D721Med (cell line): ENCODE data around the gene LTB4R2.
"Not testable (repeated sequence)": the region's sequence is repeated elsewhere in the genome, so short reads cannot be mapped to it uniquely, and the experiment has no call there.

Source experiments
- DNase-seq: peaks from one replicate; pipeline ENCODE4 v3.0.0; 2011; ENCODE audit warnings: low spot score; ENCODE audit not compliant: insufficient read length
- FAIRE-seq: peaks from 2 replicates; lab custom pipeline; 2011; peaks lifted over from hg19 to GRCh38; lab: Jason Lieb, UNC
- CTCF ChIP-seq: IDR thresholded peaks from 2 replicates; pipeline ENCODE4 v1.5.1; 2012; ENCODE audit warnings: mild to moderate bottlenecking, control low read depth; ENCODE audit not compliant: insufficient read depth; ENCODE audit errors: missing control alignments

Gene LTB4R2

DNA sequence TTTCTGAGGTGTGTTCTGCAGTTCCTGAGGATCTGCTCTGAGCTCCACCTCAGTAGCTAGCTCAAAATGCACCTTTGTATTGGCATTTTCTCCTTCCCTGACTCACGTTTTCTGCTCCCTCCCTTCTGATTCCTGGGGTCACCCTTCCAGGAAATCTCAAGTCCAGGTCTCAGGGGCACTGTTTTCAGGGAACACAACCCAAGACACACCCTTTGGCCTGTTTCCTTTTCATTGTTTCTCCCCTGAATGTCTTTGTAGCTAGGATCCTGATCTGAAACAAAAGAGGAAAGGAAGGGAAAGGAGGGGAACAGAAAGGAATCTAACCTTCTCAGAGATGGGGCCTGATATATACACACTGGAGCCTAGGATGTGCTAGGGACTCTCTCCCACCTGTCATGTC, 37.2 kb downstream of the LTB4R2 start:
- no peak for TF ChIP-seq CTCF
- FAIRE-seq (no peak), DNase-seq (no peak)

GRCh38 chr14:24348186-24348585, 38.2 kb downstream of the LTB4R2 start:
- no peak for TF ChIP-seq CTCF
- no peak for FAIRE-seq
- no peak for DNase-seq

- no peak for TF ChIP-seq CTCF
- DNase-seq (no peak), FAIRE-seq (no peak)
Measured at GRCh38 chr14:24349742-24350141, 39.8 kb downstream of the LTB4R2 start.

- no peak for FAIRE-seq
- no peak for DNase-seq
- TF ChIP-seq CTCF = no peak
Measured at GRCh38 chr14:24351517-24351916, 41.6 kb downstream of the LTB4R2 start.

DNA sequence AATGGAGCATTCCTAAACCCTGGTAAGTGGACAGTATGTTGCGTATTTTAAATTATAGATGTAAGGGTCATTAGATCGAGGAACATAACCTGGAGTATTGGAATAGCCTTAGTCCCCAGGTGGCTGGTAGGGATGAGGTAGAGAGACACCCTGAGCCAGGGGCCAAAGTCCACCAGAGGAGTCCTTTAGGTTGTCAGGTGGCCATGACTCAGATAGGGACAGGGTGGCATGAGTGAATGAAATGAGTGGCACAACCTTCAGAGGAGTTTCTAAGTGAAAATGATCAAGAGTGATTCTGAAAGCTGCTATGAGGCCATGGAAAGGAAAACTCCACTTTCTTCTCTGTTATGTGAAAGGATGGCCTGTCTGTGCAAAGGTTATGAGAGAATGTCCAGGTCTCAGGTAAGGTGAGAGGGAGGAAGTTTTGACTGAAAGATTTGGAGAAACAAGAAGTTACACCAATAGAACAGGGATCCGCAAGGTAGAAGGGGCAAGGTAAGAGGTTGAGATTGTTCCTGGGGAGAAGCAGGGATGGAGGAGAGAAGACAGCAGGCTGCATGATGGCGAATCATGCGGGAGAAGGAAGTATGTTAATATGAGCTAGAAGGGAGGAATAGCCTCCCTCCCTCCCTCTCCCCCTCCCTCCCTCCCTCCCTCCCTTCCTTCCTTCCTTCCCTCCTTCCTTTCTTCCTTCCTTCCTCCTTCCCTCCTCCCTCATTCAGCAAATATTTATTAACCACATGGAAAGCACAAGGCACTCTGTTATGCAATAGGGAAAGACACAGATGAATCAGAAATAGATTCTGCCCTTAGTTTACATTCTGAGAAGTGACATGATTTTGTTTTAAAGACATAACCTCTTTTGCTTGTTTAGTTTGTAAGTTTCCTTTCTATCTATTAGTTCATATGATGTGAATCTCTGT, 43.9 kb downstream of the LTB4R2 start:
- no peak for TF ChIP-seq CTCF
- DNase-seq (no peak), FAIRE-seq (no peak)

DNA sequence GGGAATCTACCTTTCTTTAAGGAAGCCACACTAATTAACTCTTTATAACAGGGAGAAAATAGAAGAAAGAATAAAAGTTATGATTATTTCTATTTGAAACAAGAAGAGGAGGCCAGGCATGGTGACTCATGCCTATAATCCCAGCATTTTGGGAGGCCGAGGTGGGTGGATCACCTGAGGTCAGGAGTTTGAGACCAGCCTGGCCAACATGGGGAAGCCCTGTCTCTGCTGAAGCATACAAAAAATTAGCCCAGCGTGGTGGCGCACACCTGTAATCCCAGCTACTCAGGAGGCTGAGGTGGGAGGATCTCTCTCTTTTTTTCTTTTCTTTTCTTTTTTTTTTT, 44.5 kb downstream of the LTB4R2 start:
- not testable (repeated sequence) for FAIRE-seq, DNase-seq

DNA sequence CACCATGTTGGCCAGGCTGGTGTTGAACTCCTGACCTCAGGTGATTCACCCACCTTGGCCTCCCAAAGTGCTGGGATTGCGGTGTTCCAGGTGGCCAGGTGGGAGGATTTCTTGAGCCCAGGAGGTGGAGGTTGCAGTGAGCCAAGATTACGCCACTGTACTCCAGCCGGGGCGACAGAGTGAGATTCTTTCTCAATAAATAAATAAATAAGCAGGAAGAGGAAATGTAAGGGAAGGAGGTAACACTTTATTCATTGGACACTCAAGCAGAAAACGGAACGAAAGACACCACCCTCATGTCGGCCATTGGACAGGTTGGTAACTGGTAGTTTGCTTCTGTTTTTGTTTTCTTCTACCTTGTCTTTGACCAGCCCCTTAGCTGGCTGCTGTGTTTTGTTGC, 45.1 kb downstream of the LTB4R2 start:
- FAIRE-seq (no peak), DNase-seq (no peak)
- TF ChIP-seq CTCF = no peak

DNA sequence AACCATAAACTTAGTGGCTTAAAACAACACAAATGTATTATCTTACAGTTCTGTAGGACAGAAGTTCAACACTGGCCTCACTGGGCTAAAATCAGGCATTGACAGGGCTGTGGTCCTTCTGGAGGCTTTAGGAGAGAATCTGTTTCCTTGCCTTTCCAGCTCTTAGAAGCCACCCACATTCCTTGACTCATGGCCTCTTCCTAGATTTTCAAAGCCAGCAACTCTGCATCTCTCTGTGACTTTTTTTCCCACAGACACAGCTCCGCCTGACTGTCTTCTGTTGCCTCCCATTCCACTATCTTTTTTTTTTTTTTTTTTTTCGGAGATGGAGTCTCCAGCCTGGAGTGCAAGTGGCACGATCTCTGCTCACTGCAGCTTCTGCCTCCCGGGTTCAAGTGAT, 46.3 kb downstream of the LTB4R2 start:
- no peak for DNase-seq
- FAIRE-seq = no peak

More for the DNA sequence above, 46.3 kb downstream of the LTB4R2 start:
- no peak for TF ChIP-seq CTCF
